Embryonic facial prominence (tissue), 1 donor: Measurements from ENCODE around the gene HMX2.

Source experiments
- DNase-seq: peaks from one replicate; pipeline ENCODE4 v3.0.0-alpha.2; 2016; ENCODE audit errors: extremely low spot score

The HMX2 gene

DNA sequence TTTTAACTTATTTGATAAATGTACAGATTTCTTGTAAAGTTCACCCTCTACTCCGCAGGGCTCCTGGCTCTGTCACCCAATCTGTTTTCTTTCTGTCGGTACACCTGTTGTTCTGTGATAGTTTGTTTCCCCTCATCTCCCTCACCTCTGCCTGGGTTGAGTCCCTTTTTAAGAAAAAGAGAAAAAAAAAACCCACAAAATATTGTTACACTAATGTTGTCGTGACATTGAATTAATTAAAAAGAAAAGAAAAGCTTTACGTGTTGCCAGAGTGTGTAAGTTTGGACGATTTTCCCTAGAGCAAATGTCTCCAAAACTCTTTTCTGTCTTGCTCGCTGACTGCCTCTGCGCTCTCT, 8.8 kb upstream of the HMX2 start:
- no peak for DNase-seq

DNA sequence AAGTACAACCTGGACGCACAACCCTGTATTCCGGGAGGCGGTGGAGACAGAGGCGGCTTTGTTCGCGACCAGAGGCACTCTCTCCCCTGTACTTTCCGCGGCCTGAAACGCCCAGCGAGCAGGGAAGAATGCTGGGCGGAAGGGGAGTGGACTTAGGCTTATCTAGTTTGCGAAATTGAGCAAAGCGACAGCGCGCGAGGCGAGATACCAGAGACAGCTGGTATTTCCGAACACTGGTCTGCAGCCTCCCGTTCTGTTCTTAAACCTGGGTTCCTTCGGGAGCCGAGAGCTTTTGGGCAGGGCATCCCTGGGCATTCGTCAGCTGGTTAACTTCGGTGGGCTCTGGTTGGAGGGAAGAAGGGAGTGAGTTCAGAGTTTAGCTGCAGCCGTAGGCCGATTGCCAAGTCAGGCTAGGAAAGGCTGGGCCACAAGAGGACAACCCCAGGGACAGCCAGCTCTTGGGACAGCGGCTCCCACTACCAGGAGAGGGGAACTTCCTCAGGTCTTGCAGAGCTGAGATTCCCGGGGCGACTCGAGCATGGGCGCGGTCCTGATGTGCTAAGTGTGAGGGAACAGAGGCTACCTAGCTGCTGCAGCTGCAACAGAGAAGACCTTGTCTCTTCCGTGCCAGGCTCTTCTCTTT, 8.3 kb upstream of the HMX2 start:
- no peak for DNase-seq

- no peak for DNase-seq
Measured at GRCh38 chr10:123140164-123140982, 7.6 kb upstream of the HMX2 start.

DNA sequence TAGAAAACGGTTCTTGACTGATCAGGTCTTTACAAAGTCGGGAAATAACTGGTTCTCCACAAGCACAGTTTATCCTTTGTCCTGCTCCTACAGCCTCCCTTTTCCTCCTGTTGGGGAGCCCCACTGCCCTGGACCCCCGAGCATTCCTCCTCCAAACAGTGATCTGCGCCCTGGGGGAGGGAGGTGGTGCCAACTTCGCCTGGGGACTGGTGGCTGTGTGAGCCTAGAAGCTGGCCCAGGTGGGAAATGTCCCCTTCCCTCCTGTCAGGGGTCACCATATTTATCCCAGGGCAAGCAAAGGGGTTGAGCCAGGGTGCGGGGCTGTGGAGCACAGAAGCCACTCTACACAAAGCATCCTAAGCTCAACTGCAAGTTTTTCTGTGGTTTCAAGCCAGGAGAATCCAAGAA, 6.9 kb upstream of the HMX2 start:
- DNase-seq = no peak

- no peak for DNase-seq
Measured at GRCh38 chr10:123141791-123142700, 5.9 kb upstream of the HMX2 start.

DNA sequence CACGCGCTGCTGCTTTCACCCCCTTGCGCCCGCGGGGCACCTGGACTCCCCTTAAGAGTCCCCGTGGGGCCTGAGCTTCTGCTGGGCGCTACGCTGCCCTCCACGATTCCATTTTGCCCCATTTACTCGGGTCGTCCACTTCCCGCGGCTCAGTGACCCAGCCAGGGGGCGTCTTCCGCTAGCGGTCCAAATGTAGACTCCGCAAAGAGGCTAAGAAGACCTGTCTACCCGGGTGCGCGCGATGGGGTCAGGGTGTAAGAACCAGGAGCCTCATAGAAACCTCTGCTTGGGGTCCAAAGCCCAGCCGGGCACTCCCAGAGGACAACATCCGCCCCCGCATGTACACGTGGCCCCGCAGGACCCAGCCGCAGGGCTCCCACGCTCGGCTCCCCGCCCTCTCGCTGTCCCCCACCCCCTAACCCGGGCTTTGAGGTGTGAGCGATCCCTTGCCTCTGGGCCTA, 5.2 kb upstream of the HMX2 start:
- DNase-seq = no peak

- no peak for DNase-seq
Measured at GRCh38 chr10:123143162-123143824, 4.6 kb upstream of the HMX2 start.

- no peak for DNase-seq
Measured at GRCh38 chr10:123143825-123144168, 4.1 kb upstream of the HMX2 start.

GRCh38 chr10:123144697-123145541, 3.0 kb upstream of the HMX2 start:
- DNase-seq = no peak

DNA sequence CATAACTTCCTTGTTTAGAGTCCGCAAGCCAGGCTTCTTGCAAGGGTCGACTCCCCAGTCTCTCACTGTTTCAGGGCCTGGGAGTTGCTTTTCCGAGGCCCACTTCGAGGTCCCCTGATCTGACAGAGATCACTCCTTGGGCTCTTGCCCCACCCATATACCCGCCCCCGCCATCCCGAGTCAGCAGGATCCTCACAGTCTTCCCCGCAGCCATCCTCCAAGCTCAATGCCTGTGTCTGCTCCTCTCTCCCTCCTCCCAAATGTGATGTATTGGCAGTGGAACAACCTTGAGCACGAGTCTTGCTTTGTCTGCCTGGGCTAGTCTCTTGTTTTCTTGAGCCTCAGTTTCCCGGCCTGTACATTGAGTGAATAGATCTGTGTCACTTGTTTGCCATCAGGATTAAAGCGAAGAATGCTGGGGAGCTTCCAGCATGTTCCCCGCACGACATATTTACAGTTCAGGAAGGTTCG, 2.4 kb upstream of the HMX2 start:
- no peak for DNase-seq

DNA sequence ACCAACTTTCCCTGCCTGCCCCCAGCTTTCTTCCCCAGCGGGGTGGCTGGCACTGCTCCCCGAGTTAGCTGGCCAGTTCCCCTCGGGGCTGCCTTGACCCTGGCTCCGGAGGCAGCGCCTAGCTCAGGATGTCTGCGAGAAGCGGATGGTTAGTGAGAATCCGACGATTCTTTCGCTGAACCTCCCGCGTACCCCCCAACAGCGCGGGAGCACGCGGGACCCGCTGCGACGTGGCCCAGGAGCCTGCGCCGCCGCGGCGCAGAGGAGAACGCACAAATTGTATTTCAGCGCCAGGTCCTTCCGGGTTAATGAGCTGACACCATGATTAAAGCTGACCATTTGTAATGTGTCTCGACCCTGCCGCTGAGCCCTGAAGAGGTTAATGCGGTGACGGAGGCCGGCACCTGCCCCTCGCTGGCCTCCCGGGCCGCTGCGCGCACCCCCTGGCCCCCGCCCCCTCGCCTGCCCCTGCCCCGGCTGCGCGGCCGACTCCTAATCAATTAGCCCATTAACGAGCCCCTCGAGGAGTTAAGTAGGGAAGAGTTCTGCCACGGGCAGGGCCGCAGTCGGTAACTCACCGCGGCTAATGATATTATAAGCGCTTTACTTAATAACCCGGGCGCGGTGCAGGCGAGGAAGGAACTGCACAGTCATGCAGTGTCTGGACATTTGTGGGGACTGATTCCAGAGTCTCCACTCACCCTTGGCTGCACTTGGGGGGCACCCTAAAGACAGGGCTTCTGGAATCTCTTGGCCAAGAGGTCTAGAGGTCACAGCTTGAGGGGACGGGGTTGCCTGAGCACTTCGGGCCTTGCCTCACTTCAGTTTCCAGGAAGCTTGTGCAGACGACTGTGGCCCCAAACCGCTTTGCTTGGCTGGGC, 1.7 kb upstream of the HMX2 start:
- DNase-seq = no peak

- DNase-seq = no peak
Measured at GRCh38 chr10:123146894-123147634, 872 bp upstream of the HMX2 start.

GRCh38 chr10:123148414-123149161, 652 bp downstream of the HMX2 start:
- DNase-seq = no peak

- DNase-seq = no peak
Measured at GRCh38 chr10:123149162-123149567, 1.2 kb downstream of the HMX2 start.

GRCh38 chr10:123149568-123150270, 1.8 kb downstream of the HMX2 start:
- no peak for DNase-seq

DNA sequence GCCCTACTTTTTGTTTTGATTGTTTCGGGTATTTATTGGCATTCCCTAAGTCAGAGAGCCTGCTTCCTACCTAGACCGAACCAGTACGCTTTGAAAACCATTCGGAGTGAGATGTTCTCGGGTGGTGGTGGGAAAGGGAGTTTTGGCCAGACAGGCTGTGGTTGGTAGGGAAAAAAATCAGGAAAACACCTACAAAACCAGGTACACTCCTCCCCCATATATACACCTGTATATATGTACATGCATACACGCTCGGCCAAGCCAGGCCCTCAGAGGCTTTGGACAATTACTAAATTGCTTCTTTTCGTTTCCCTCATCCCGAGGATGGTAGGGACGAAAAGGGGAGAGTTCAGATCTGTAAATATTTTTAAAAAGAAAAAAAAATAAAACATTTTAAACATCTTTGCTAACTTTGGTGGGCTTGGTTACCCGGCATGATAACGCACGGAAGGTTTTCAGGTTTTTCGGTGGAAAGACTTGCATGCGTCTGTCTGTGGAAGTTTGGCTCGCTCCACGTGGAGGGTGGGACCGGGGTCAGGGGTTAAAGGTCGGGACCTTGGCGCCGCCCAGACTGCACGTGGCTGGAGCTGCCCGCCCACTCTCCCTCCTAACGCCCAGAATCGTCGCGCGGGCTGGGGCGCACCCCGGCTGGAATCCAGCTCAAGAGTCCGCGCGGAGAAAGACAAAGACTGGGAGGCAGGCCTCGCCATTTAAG, 2.5 kb downstream of the HMX2 start:
- DNase-seq = no peak
